Measurements from ENCODE around the gene ZBTB37.
"Not testable (repeated sequence)": the region's sequence is repeated elsewhere in the genome, so short reads cannot be mapped to it uniquely, and the experiment has no call there.

Gene ZBTB37

GRCh38 chr1:173860065-173860464, 8.1 kb upstream of the ZBTB37 start:
- Mint-ChIP-seq H3K9me3 (no peaks in the 10 kb centered on the region), H3K27me3 (no peaks in the 10 kb centered on the region), H3K27ac (peak overlapping the region; percentile 1), H3K36me3 (peaks cover 53% of the 10 kb centered on the region), H3K4me3 (no peak overlapping the region), H3K4me1 (peaks cover 20% of the 10 kb centered on the region)
- no peak for DNase-seq
- CTCF ChIA-PET = interaction anchor here (1.0 kb wide), 1 partner anchor 8 kb away, joined by 3 read pairs; no protein-coding TSS in a partner anchor

GRCh38 chr1:173861731-173862145, 6.4 kb upstream of the ZBTB37 start:
- CTCF ChIA-PET = no interaction called here
- peaks cover 59% of the 10 kb centered on the region for H3K36me3 Mint-ChIP-seq

GRCh38 chr1:173862146-173862768, 5.9 kb upstream of the ZBTB37 start:
- H3K4me3 Mint-ChIP-seq, H3K9me3 Mint-ChIP-seq, CTCF ChIA-PET, DNase-seq, H3K27me3 Mint-ChIP-seq: not testable (repeated sequence)
- peaks cover 39% of the 10 kb centered on the region for H3K4me1 Mint-ChIP-seq
- peaks cover 62% of the 10 kb centered on the region for H3K36me3 Mint-ChIP-seq
- peak overlapping the region; percentile 5 for H3K27ac Mint-ChIP-seq

More at GRCh38 chr1:173861731-173862145, 6.4 kb upstream of the ZBTB37 start:
- H3K4me1 Mint-ChIP-seq = peaks cover 37% of the 10 kb centered on the region
- no peaks in the 10 kb centered on the region for H3K27me3 Mint-ChIP-seq
- no peak overlapping the region for H3K4me3 Mint-ChIP-seq
- no peak for DNase-seq
- H3K9me3 Mint-ChIP-seq = no peaks in the 10 kb centered on the region
- peak overlapping the region; percentile 5 for H3K27ac Mint-ChIP-seq

GRCh38 chr1:173862769-173863223, 5.4 kb upstream of the ZBTB37 start:
- Mint-ChIP-seq H3K36me3 (peaks cover 59% of the 10 kb centered on the region), H3K9me3 (no peaks in the 10 kb centered on the region), H3K27ac (no peak overlapping the region), H3K4me3 (no peak overlapping the region), H3K27me3 (no peaks in the 10 kb centered on the region), H3K4me1 (peaks cover 39% of the 10 kb centered on the region)
- CTCF ChIA-PET = no interaction called here
- DNase-seq = no peak

- Mint-ChIP-seq H3K4me1 (peaks cover 39% of the 10 kb centered on the region), H3K36me3 (peaks cover 55% of the 10 kb centered on the region), H3K27me3 (no peaks in the 10 kb centered on the region), H3K9me3 (no peaks in the 10 kb centered on the region), H3K27ac (peak overlapping the region; percentile 80), H3K4me3 (no peak overlapping the region)
- no peak for DNase-seq
- CTCF ChIA-PET = interaction anchor here (0.5 kb wide), 1 partner anchor 1166 kb away, joined by 4 read pairs; no protein-coding TSS in a partner anchor
Observed at GRCh38 chr1:173863224-173864161, 4.7 kb upstream of the ZBTB37 start.

DNA sequence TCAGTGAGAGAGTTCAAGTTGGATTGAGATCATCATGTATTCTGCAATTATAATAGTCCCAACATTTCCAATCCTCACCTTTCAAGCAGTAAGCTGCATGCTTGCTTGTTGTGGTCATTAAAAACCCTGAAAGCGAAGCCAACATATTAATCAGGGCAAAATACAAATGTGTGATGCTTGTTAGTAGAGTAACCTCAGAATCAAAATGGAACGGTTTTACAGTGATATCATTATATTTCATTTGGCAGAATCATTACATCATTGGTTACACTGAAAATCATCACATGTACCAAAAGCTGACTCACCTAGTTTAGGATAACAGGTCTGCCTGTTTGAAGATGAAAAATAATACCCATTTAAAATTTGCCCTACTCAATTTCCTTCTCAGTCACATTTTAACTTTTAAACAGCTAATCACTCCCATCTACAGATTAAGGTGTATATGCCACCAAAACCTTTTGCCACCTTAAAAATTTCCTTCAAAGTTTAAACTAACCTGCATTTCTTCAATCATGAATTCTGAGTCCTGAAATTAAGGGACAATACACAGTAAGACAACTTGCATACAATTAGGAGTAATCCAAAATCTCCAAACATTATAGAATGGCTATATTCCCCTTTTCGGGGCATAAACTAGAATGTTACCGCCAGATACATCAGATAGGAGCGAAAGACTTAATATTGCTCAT, 3.9 kb upstream of the ZBTB37 start:
- peaks cover 55% of the 10 kb centered on the region for H3K36me3 Mint-ChIP-seq
- DNase-seq = no peak

GRCh38 chr1:173865468-173866164, 2.6 kb upstream of the ZBTB37 start:
- Mint-ChIP-seq H3K27ac (peak overlapping the region; percentile 96), H3K27me3 (no peaks in the 10 kb centered on the region), H3K4me1 (peaks cover 60% of the 10 kb centered on the region), H3K9me3 (no peaks in the 10 kb centered on the region), H3K4me3 (peak overlapping the region; percentile 93), H3K36me3 (peaks cover 52% of the 10 kb centered on the region)
- CTCF ChIA-PET = interaction anchor here (0.9 to 1.0 kb wide), 2 partner anchors 352 to 436 kb away, joined by 3 to 4 read pairs; no protein-coding TSS in a partner anchor
- no peak for DNase-seq

More for the DNA sequence above, 3.9 kb upstream of the ZBTB37 start:
- CTCF ChIA-PET = no interaction called here
- Mint-ChIP-seq H3K27ac (peak overlapping the region; percentile 80), H3K4me1 (peaks cover 47% of the 10 kb centered on the region), H3K27me3 (no peaks in the 10 kb centered on the region), H3K4me3 (peak overlapping the region; percentile 93), H3K9me3 (no peaks in the 10 kb centered on the region)

- H3K9me3 Mint-ChIP-seq = no peaks in the 10 kb centered on the region
- CTCF ChIA-PET = no interaction called here
- peak overlapping the region; percentile 96 for H3K27ac Mint-ChIP-seq
- peak overlapping the region; percentile 93 for H3K4me3 Mint-ChIP-seq
- peaks cover 69% of the 10 kb centered on the region for H3K4me1 Mint-ChIP-seq
- no peaks in the 10 kb centered on the region for H3K27me3 Mint-ChIP-seq
- peaks cover 59% of the 10 kb centered on the region for H3K36me3 Mint-ChIP-seq
- no peak for DNase-seq
Observed at GRCh38 chr1:173866413-173867115, 1.6 kb upstream of the ZBTB37 start.

DNA sequence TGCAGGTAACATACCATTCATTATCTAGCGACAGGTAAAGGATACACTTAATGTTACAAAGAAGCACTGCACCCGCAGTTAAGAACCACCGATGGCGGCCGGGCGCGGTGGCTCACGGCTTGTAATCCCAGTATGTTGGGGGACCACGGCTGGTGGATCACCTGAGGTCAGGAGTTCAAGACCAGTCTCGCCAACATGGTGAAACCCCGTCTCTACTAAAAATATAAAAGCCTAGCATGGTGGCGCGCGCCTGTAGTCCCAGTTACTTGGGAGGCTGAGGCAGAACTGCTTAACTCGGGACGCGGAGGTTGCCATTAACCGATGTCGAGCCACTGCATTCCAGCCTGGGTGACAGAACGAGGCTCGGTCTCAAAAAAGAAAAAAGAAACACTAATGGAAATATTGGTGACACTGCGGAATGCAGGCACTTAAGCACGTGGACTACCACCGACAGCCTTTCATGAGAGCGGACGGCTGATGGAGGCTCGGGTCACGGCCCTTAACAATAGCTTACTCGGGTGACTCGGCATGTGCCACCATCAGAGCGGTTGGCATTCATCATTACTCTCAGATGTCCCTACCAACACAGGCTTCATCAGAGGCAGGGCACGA, 933 bp upstream of the ZBTB37 start:
- CTCF ChIA-PET = no interaction called here
- Mint-ChIP-seq H3K4me3 (peak overlapping the region; percentile 93), H3K9me3 (no peaks in the 10 kb centered on the region), H3K27ac (peak overlapping the region; percentile 96), H3K27me3 (no peaks in the 10 kb centered on the region), H3K4me1 (peaks cover 69% of the 10 kb centered on the region), H3K36me3 (peaks cover 55% of the 10 kb centered on the region)
- DNase-seq = peak; percentile 42

DNA sequence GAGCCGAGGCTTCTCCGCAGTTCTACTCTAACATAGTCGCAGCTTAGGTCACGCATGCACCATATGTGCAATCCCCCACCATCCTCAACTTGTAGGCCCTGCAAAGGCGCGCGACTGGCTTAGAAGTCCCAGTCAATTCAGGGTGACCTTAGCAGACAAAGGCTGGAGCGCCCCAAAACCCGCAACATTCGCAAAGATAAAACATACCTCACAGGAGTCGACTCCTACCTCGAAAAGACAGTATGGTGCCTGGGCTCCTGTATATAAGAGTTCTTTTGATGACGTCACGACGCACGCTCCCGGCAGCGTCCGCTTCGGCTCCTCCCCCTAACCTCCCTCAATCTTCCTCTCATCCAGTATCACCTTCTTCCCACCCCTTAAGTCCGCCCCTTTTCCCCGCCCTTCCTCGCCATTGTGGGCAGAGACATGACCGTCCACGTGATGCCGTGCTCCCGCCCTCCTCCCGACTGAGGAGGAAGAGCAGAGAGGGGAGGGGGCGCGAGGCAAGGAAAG, 371 bp upstream of the ZBTB37 start, which contains the start of gene GAS5:
GAS5 (minus strand) TSS at position 237 of the 513 bp plus-strand sequence.
- Mint-ChIP-seq H3K27ac (peak within 1 kb of the TSS; percentile 96), H3K36me3 (peaks cover 53% of the 10 kb centered on the region), H3K4me3 (peak within 1 kb of the TSS; percentile 93), H3K4me1 (peaks cover 71% of the 10 kb centered on the region), H3K9me3 (no peaks in the 10 kb centered on the region), H3K27me3 (no peaks in the 10 kb centered on the region)
- CTCF ChIA-PET = interaction anchor here (1.9 kb wide), 1 partner anchor 438 kb away, joined by 10 read pairs; no protein-coding TSS in a partner anchor
- peak; percentile 100 for DNase-seq

GRCh38 chr1:173869021-173869359, 810 bp downstream of the ZBTB37 start:
- Mint-ChIP-seq H3K4me3 (peak overlapping the region; percentile 93), H3K4me1 (peaks cover 71% of the 10 kb centered on the region), H3K27ac (peak overlapping the region; percentile 96), H3K36me3 (peaks cover 48% of the 10 kb centered on the region), H3K9me3 (no peaks in the 10 kb centered on the region), H3K27me3 (no peaks in the 10 kb centered on the region)
- CTCF ChIA-PET = interaction anchor here (0.6 to 1.9 kb wide), 2 partner anchors 439 to 959 kb away, joined by 3 to 10 read pairs; no protein-coding TSS in a partner anchor
- DNase-seq = no peak

GRCh38 chr1:173870252-173871075, 2.3 kb downstream of the ZBTB37 start:
- CTCF ChIA-PET = interaction anchor here (0.6 to 1.4 kb wide), 2 partner anchors 231 to 439 kb away, joined by 3 read pairs; no protein-coding TSS in a partner anchor
- DNase-seq = peak; percentile 53
- Mint-ChIP-seq H3K36me3 (peaks cover 40% of the 10 kb centered on the region), H3K9me3 (no peaks in the 10 kb centered on the region), H3K27me3 (no peaks in the 10 kb centered on the region), H3K27ac (peak overlapping the region; percentile 96), H3K4me3 (peak overlapping the region; percentile 93), H3K4me1 (peaks cover 56% of the 10 kb centered on the region)
